H9 (cell line): ENCODE results near the gene TTLL1. TPM values are rescaled to one million over a fixed set of nuclear protein-coding genes. Genes with fewer than 3 reads are reported as not detected.

Experiments
- DNase-seq: peaks from one replicate; pipeline ENCODE4 v3.0.0-alpha.2; 2017
- H2AFZ ChIP-seq: one replicate; pipeline ENCODE4 v1.6.1; 2013; ENCODE audit warnings: mild to moderate bottlenecking, low read length, control low read depth, moderate library complexity
- H2AK5ac ChIP-seq: 2 replicates; pipeline ENCODE4 v1.6.1; 2013; ENCODE audit warnings: low read length, control low read depth, mixed read lengths; ENCODE audit not compliant: insufficient read length
- H2BK120ac ChIP-seq: one replicate; pipeline ENCODE4 v1.6.1; 2013; ENCODE audit warnings: low read depth, mild to moderate bottlenecking, low read length, control low read depth, inconsistent platforms; ENCODE audit not compliant: poor library complexity, severe bottlenecking
- H2BK12ac ChIP-seq: 2 replicates; pipeline ENCODE4 v1.6.1; 2013; ENCODE audit warnings: low read length, control low read depth, mixed read lengths, low read depth; ENCODE audit not compliant: insufficient read length
- H2BK15ac ChIP-seq: 2 replicates; pipeline ENCODE4 v1.6.1; 2013; ENCODE audit warnings: low read depth, low read length, control low read depth
- H2BK20ac ChIP-seq: one replicate; pipeline ENCODE4 v1.6.1; 2013; ENCODE audit warnings: low read depth, mild to moderate bottlenecking, low read length, control low read depth, inconsistent platforms; ENCODE audit not compliant: poor library complexity, severe bottlenecking
- H2BK5ac ChIP-seq: 2 replicates; pipeline ENCODE4 v1.6.1; 2013; ENCODE audit warnings: low read length, control low read depth, mixed read lengths; ENCODE audit not compliant: insufficient read length
- H3K14ac ChIP-seq: 2 replicates; pipeline ENCODE4 v1.6.1; 2013; ENCODE audit warnings: low read length, control low read depth; ENCODE audit not compliant: insufficient read depth
- H3K18ac ChIP-seq: 2 replicates; pipeline ENCODE4 v1.6.1; 2013; ENCODE audit warnings: low read depth, mild to moderate bottlenecking, mixed read lengths, low read length, control low read depth; ENCODE audit not compliant: insufficient read length
- H3K23ac ChIP-seq: 2 replicates; pipeline ENCODE4 v1.6.1; 2013; ENCODE audit warnings: low read length, control low read depth, mixed read lengths, low read depth; ENCODE audit not compliant: insufficient read length
- H3K23me2 ChIP-seq: 2 replicates; pipeline ENCODE4 v1.6.1; 2013; ENCODE audit warnings: low read depth, mild to moderate bottlenecking, mixed read lengths, low read length, control low read depth; ENCODE audit not compliant: insufficient read length, poor library complexity, severe bottlenecking
- H3K27ac ChIP-seq: 2 replicates; pipeline ENCODE4 v1.5.1; 2013; ENCODE audit warnings: low read length, control low read depth, mixed read lengths, low read depth; ENCODE audit not compliant: insufficient read length
- H3K27me3 ChIP-seq: 2 replicates; pipeline ENCODE4 v1.6.1; 2013; ENCODE audit warnings: low read length, control low read depth, inconsistent platforms; ENCODE audit not compliant: insufficient read depth
- H3K4ac ChIP-seq: 2 replicates; pipeline ENCODE4 v1.6.1; 2013; ENCODE audit warnings: low read depth, mild to moderate bottlenecking, control low read depth, inconsistent platforms, low read length, moderate library complexity
- H3K4me1 ChIP-seq: 2 replicates; pipeline ENCODE4 v1.6.1; 2013; ENCODE audit warnings: low read length, control low read depth, inconsistent platforms; ENCODE audit not compliant: insufficient read depth
- H3K4me2 ChIP-seq: 2 replicates; pipeline ENCODE4 v1.6.1; 2013; ENCODE audit warnings: low read length, control low read depth, mixed read lengths; ENCODE audit not compliant: insufficient read length, insufficient read depth
- H3K56ac ChIP-seq: 2 replicates; pipeline ENCODE4 v1.6.1; 2013; ENCODE audit warnings: low read depth, mild to moderate bottlenecking, mixed read lengths, low read length, control low read depth; ENCODE audit not compliant: insufficient read length
- H3K79me1 ChIP-seq: 2 replicates; pipeline ENCODE4 v1.6.1; 2013; ENCODE audit warnings: low read depth, mild to moderate bottlenecking, moderate library complexity, low read length, control low read depth, inconsistent platforms; ENCODE audit not compliant: insufficient read depth, poor library complexity, severe bottlenecking
- H3K79me2 ChIP-seq: 2 replicates; pipeline ENCODE4 v1.6.1; 2013; ENCODE audit warnings: low read length, control low read depth, inconsistent platforms; ENCODE audit not compliant: insufficient read depth
- H3K9ac ChIP-seq: 2 replicates; pipeline ENCODE4 v1.6.1; 2013; ENCODE audit warnings: low read length, control low read depth, mixed read lengths; ENCODE audit not compliant: insufficient read length; ENCODE audit errors: extremely low read depth
- H3K9me3 ChIP-seq: one replicate; pipeline ENCODE4 v1.6.1; 2013; ENCODE audit warnings: low read depth, low read length, inconsistent platforms; ENCODE audit not compliant: control insufficient read depth
- H3T11ph ChIP-seq: one replicate; pipeline ENCODE4 v1.6.1; 2013; ENCODE audit warnings: mild to moderate bottlenecking, low read length, control low read depth, inconsistent platforms
- H4K20me1 ChIP-seq: one replicate; pipeline ENCODE4 v1.6.1; 2013; ENCODE audit not compliant: control insufficient read depth, insufficient read length, insufficient read depth
- H4K5ac ChIP-seq: 2 replicates; pipeline ENCODE4 v1.6.1; 2013; ENCODE audit warnings: low read depth, mild to moderate bottlenecking, mixed read lengths, low read length, control low read depth; ENCODE audit not compliant: insufficient read length
- H4K8ac ChIP-seq: replicated peaks from 2 replicates; pipeline ENCODE4 v1.6.1; 2013; ENCODE audit warnings: low read length, control low read depth, mixed read lengths, low read depth; ENCODE audit not compliant: insufficient read length
- H4K91ac ChIP-seq: 2 replicates; pipeline ENCODE4 v1.6.1; 2013; ENCODE audit warnings: low read depth, mild to moderate bottlenecking, moderate library complexity, mixed read lengths, low read length, control low read depth; ENCODE audit not compliant: insufficient read length
- H3K27ac Mint-ChIP-seq, 3 experiments: 2 replicates in 2 of 3; 3 replicates in 1 of 3; pipeline ENCODE4 v1.8.0; 2020 to 2021; ENCODE audit warnings: mixed read lengths in 3 of 3, mild to moderate bottlenecking in 1 of 3, moderate library complexity in 1 of 3
- H3K27me3 Mint-ChIP-seq: 2 replicates; pipeline ENCODE4 v1.8.0; 2021; ENCODE audit warnings: low read depth, mild to moderate bottlenecking, moderate library complexity, mixed read lengths
- H3K36me3 Mint-ChIP-seq, 3 experiments: 2 replicates in 2 of 3; 3 replicates in 1 of 3; pipeline ENCODE4 v1.8.0; 2020 to 2021; ENCODE audit warnings: low read depth in 3 of 3, mixed read lengths in 3 of 3; ENCODE audit not compliant: insufficient read depth in 1 of 3
- H3K4me1 Mint-ChIP-seq, 2 experiments: 2 replicates each; pipeline ENCODE4 v1.8.0; 2020; ENCODE audit warnings: mixed read lengths in 2 of 2
- H3K4me3 Mint-ChIP-seq, 2 experiments: 2 replicates in 1 of 2; 3 replicates in 1 of 2; pipeline ENCODE4 v1.8.0; 2020 to 2021; ENCODE audit warnings: mild to moderate bottlenecking in 2 of 2, mixed read lengths in 2 of 2, moderate library complexity in 1 of 2
- H3K9me3 Mint-ChIP-seq, 2 experiments: 2 replicates in 1 of 2; 3 replicates in 1 of 2; pipeline ENCODE4 v1.8.0; 2020; ENCODE audit warnings: mild to moderate bottlenecking in 2 of 2, mixed read lengths in 2 of 2, moderate library complexity in 1 of 2
- CTCF ChIP-seq: fragments of 200-600 bp; sonication (generic); conservative IDR thresholded peaks from 3 replicates; pipeline ENCODE4 v1.8.0; 2021; ENCODE audit warnings: antibody characterized with exemption, mild to moderate bottlenecking
- WGBS: extraction: QIAGEN DNeasy Blood & Tissue Kit; methylation state at CpG from one replicate; pipeline ENCODE4 v1.1.7; 2013; ENCODE audit warnings: missing lambda C conversion rate, low lambda C conversion rate, mixed read lengths; ENCODE audit not compliant: insufficient read length; ENCODE audit errors: extremely low coverage; 5-methylcytosine and 5-hydroxymethylcytosine counted together
- total RNA-seq: library from RNA; stranded (reverse); gene quantifications from 2 replicates; pipeline ENCODE4 v1.2.1, GENCODE V29; 2021

TTLL1 gene
- total RNA-seq, 1 experiment from 2014 or later = 4.1 TPM

- no peaks in the 10 kb centered on the region for H3K9me3 Mint-ChIP-seq
- no peak overlapping the region for H3K23ac ChIP-seq
- no peak overlapping the region; a peak in 1 of 7 replicates for H3K27ac Mint-ChIP-seq
- H3K4me2 ChIP-seq = no peak overlapping the region
- no peak overlapping the region for H3K56ac ChIP-seq
- no peaks in the 10 kb centered on the region for H3K36me3 Mint-ChIP-seq
- H3K4me1 Mint-ChIP-seq = peaks cover 0 to 3% of the 10 kb centered on the region in 2 experiments; a peak in 1 of 4 replicates
- H3K9me3 ChIP-seq = no peaks in the 10 kb centered on the region
- H4K5ac ChIP-seq = no peak overlapping the region
- H3K27ac ChIP-seq = no peak overlapping the region
- H2BK5ac ChIP-seq = no peak overlapping the region
- H2BK120ac ChIP-seq = no peak overlapping the region
- TF ChIP-seq CTCF = no peak
- no peak overlapping the region for H3T11ph ChIP-seq
- DNase-seq = no peak
- no peak overlapping the region for H3K4ac ChIP-seq
- H3K79me2 ChIP-seq = no peaks in the 10 kb centered on the region
- no peak overlapping the region for H3K18ac ChIP-seq
- H3K4me3 Mint-ChIP-seq = no peak overlapping the region
- H2AK5ac ChIP-seq = no peak overlapping the region
- H3K14ac ChIP-seq = no peak overlapping the region
- H3K4me1 ChIP-seq = no peaks in the 10 kb centered on the region
- no peaks in the 10 kb centered on the region; the same call in none of the 2 replicates for H3K27me3 Mint-ChIP-seq
- H3K27me3 ChIP-seq = no peaks in the 10 kb centered on the region
- H2BK20ac ChIP-seq = no peak overlapping the region
- H2BK15ac ChIP-seq = no peak overlapping the region
- no peak overlapping the region for H3K9ac ChIP-seq
- H3K79me1 ChIP-seq = no peaks in the 10 kb centered on the region
- H3K23me2 ChIP-seq = no peaks in the 10 kb centered on the region
- no peak overlapping the region for H2BK12ac ChIP-seq
- H4K91ac ChIP-seq = no peak overlapping the region
- no peak overlapping the region for H4K8ac ChIP-seq
- no peak overlapping the region for H2AFZ ChIP-seq
- WGBS = no CpG with 5 or more reads among the region's 12 CpGs
- H4K20me1 ChIP-seq = no peaks in the 10 kb centered on the region
Measured at GRCh38 chr22:43078522-43078921, 10.7 kb downstream of the TTLL1 start.
